Colon (tissue), 2 donors: ENCODE results near the gene PTPRN2.
"Not testable (repeated sequence)": the region's sequence is repeated elsewhere in the genome, so short reads cannot be mapped to it uniquely, and the experiment has no call there.

ENCODE experiments used
- FAIRE-seq: peaks from 2 replicates; lab custom pipeline; 2012; peaks lifted over from hg19 to GRCh38; lab: Jason Lieb, UNC
- donor health status: control.
- donor health status: control.

PTPRN2 gene

DNA sequence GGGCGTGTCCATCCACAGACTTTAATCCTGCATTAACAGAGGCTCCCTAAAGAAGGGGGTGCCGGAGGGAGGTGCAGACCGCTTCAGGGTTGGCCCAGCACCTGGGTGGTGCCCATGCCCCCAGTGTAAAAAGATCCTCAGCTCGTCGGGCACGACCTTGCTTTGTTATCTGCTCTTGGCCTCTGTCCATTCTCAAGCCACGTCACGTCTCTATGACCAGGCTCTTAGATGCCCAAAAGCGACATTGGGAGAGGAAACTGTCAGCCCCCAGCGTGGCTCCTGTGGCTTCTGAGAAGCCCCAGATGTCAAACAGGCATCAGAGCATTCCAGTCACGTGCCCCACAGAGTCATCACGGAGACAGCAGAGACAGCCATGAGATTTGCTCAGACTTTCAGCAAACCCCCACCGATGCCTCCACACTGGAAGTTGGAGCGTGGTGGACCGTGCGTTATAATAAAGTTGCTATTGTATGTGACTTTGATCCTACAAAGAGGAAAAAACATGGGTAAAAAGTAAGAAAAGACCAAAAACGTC lies 55.5 kb downstream of the PTPRN2 start:
- FAIRE-seq = no peak

DNA sequence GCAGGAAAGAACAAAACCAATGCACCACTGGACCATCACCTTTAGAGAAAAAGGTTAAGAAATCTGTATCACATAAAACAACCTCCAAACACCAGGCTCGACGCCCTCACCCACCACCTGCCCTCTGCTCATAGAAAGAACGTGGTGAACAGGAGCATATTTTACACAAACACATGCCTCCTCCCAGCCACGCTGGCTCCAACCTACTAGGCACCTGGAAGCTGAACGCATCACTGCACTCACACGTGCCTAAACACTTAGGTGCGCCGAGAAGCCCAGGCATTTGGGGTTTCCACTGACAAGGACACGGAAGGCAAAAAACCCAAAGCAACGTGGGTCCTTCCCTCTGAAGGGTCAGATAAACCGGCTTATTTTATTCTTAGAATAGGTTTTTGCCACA lies 56.0 kb downstream of the PTPRN2 start:
- no peak for FAIRE-seq

DNA sequence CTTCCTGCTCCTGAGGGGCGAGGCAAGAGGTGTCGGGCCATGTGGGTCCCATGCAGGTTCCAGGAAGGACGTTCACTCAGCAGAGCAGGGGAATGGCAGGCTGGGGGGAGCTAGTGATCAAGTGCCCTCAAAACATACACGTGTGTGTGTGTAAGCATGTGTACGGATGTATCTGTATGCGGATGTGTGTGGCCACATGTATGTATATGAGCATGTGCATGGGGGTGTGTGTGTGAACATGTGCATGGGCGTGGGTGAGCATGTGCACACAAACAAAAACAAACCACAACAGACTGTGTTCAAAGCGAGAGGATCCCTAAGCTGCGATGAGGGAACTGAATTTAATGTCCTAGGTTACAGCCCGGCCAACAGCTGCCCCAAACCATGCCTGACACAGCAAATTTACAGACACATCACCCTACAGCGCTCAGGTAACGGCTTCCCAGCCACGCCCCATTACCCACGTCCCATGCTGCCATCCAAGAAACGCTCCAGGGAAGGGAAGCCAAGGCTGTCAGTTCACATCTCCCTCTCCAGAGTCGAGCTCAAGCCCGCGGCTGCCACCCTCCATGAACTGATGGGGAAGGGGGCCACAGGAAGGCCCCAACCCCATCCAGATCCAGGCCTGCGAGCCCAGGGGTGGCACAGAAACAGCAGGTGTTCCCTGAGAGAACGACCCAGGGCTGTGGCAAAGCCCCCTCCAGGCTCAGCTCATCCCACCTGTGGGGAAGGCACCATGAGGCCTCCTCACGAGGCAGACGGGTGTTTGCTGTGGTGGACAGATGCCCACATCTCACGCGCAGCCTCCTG lies 56.6 kb downstream of the PTPRN2 start:
- no peak for FAIRE-seq

DNA sequence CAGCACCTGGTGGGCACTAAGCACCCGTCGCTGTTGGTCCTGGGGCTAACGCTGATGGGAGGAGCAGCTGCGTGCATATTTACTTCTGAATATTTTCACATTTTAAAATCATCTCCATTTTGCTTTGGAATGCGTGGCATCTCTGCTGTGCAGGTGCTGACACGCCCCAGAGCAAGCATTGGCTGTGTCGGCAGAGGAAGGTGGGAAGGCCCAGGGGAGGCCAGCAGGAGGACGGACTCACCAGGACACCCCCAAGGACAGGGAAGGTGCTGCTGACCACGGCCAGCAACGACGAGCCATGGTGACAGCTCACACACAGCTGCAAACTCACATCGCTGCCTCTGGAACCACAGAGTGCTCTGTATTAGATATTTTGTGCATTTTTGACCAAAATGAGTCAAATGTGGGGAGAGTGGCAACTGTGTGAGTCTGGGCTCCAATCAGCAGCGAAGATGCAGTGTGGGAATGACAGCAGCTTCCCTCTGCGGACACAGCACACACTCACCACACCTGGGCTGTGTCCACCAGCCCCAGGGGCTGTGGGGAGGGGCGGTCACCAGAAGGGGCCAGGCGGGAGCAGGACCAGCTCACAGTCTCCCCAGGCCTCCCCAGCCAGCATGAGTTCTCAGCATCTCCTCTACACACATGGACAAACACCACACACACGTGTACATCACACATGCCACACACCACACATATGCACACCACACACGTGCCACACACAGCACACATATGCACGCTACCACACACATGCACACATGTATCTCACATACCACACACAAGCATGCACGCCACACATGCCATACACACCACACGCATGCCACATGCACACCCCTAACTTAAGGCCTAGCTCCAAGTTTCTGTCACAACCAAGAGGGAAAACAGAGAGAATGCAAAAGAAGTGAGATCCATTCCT lies 58.2 kb downstream of the PTPRN2 start:
- FAIRE-seq = no peak

DNA sequence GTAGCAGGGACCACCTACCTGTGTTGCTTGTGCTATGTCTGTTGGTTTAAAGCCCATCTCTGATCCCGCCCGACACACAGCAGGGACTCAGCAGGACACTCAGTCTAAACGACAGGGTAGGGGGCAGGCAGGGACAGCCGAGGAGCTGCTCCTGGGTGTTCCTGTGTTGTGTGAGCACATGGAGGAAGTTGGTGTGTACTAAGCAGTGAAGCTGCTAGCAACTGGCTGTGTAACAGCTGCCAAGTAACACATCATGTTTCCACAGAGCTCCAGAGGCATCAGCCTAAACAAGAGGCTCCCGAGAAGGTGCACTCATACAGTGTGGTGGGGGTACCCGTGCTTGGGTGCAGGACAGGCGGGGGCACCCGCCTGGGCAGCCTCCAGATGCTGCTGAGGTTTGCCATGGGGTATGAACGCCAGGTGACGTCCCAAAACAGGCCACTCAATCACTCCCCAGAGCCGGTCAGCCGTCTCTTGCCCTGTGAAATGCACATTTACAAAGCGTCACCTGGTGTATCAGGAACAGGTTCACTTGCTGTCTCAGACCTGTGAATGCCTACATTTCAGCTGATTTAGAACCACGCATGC lies 59.6 kb downstream of the PTPRN2 start:
- no peak for FAIRE-seq

DNA sequence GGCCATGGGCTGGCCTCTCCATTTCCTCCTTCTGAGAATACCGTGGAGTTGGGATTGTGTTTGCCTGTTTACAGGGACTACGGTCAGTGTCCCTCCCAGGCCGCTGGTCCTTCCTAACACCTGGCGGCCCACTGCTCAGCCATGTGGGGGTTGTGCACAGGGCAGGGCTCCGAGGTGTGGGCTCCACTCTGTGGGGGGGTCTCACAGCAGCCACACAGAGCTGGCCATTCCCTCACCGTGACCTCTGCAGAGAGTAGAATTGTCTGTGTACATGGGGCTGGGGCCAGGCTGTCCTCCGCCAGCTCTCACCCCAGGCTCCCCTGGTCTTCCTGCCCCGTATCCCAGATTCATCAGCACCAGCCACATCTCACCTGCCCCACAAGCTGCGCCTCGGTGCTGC lies 60.1 kb downstream of the PTPRN2 start:
- FAIRE-seq = no peak

DNA sequence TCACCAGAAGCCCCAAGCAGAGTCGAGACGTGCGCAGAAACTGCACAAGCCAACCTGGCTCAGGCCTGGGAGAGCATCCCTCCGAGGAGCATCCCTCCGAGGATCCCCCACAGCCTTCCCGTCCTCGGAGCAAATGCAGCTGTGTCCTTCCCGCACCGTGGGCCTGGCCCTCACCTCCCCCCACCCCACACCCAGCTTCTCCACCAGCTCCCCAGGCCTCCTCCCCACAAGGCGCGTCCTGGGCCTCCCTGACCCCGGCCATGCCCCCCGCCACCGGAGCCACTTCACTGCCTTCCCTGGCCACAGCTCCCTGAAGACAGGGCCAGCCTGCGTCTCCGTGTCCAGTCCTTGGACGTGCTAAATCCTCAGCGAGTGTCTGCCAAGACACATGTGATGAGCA lies 60.6 kb downstream of the PTPRN2 start:
- FAIRE-seq = no peak

DNA sequence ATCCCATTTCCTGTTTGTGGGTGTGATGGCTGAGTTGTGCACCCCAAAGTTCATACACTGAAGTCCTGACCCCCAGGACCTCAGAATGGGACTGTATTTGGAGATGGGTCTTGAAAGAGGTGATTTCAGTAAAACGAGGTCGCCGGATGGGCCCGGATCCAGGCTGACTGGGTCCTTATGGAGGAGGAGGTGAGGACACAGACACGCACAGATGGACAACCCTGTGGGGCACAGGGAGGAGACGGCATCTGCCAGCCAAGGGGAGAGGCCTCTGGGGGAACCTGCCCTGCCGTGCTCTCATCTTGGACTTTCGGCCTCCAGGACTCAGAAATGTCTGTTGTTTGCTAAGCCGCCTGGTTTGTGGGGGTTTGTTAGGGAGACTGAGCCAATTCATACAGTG lies 61.1 kb downstream of the PTPRN2 start:
- no peak for FAIRE-seq

DNA sequence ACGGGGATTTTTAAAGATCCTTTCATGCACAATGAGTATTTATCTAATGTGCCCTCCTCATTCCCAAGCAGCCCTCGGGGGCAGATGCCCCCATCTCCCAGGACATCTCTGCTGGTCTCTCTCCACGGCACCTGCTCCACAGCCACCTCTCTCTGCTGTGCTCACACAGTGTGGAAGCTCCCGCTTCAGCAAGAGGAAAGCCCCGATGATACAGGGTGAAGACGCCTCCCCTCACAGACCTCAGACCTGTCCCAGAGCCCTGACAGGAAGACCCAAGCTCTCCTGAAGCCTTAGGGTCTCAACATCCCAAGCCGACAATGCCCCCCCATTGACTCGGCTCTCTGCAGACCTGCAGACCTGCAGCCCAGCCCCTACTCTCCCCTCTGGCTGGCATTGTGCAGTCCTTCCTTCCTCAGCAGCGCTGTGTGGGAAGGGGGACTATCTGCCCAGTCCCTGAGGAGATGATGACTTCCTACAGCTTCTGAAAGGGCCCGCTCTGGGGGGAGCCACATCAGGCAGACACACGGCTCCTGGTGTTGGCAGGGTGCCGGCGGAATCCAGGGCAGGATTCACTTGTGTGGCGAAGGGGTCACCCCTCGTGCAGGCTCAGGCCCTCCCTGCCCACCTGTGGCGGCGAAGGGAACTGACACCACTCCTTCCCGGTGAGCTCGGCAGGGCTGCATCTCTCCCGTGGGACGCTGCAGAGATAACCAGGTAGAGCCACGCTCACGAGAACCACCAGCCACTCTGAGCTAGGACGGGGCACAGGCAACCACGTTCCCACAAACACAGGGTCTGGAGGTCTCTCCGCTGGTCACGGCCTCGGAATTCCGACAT lies 61.8 kb downstream of the PTPRN2 start:
- no peak for FAIRE-seq

DNA sequence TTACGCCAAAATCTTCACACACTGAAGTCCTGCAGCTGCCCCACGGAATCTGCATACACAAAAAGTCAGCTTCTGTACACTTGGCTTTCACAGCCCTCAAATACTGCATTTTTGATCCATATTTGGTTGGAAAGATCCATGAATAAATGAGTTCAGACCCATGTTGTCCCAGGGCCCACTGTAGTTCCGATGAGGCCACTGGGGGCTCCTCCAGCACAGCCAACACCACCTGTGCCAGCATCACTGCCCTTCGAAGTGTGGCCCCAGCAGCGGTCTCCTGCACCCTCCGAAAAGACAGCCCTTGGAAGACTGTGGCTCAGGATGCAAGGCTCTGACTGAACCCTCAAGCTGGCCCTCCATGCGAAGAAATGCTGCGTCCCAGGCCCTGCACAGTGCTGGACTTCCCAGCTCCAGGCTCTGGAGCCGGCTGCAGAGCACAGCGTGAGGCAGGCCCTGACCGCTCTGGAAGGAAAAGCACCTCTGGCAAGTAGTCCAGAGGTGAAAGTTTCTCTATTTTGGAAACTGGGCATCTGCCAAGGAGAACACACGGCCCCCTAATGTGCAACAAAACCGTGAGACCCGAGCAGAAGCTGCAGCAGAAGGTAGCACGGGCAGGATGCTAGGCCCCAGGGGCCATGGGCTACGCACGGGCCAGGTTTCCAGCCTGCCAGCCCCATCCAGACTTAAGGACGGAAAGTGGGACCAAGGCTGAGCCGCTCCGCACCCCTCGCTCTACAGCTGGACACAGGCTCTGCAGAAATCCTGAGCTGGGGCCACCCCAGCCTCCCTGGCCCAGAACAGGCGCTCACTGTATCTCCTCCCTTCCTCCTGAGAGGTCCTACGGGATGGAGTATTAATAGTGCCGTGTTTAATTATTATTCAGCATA lies 62.6 kb downstream of the PTPRN2 start:
- FAIRE-seq = no peak

DNA sequence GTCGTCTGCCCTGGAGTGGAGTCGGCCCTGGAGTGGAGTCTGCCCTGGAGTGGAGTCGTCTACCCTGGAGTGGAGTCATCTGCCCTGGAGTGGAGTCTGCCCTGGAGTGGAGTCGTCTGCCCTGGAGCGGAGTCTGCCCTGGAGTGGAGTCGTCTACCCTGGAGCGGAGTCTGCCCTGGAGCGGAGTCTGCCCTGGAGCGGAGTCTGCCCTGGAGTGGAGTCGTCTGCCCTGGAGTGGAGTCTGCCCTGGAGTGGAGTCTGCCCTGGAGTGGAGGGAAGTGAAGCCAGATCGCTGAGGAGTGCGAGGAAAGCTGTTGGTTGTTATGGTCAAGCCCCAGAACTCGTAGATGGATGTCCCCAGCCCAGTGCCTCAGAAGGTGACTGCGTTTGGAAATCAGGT lies 63.3 kb downstream of the PTPRN2 start:
- not testable (repeated sequence) for FAIRE-seq

DNA sequence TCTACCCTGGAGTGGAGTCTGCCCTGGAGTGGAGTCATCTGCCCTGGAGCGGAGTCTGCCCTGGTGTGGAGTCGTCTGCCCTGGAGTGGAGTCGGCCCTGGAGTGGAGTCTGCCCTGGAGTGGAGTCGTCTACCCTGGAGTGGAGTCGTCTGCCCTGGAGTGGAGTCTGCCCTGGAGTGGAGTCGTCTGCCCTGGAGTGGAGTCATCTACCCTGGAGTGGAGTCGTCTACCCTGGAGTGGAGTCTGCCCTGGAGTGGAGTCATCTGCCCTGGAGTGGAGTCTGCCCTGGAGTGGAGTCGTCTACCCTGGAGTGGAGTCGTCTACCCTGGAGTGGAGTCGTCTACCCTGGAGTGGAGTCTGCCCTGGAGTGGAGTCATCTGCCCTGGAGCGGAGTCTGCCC lies 63.7 kb downstream of the PTPRN2 start:
- FAIRE-seq = not testable (repeated sequence)

DNA sequence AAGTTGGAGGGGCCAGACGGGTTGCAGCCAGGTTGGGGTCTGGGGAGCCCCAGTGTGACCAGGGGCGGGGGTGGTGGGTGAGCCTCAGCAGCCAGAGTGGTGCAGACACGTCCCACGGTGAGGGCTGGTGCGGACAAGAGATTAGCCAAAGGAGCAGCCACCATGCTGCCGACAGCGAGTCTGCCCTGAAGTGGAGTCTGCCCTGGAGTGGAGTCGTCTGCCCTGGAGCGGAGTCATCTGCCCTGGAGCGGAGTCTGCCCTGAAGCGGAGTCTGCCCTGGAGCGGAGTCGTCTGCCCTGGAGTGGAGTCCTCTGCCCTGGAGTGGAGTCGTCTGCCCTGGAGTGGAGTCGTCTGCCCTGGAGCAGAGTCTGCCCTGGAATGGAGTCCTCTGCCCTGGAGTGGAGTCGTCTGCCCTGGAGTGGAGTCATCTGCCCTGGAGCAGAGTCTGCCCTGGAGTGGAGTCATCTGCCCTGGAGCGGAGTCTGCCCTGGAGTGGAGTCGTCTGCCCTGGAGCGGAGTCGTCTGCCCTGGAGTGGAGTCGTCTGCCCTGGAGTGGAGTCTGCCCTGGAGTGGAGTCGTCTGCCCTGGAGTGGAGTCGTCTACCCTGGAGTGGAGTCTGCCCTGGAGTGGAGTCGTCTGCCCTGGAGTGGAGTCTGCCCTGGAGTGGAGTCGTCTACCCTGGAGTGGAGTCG lies 64.3 kb downstream of the PTPRN2 start:
- not testable (repeated sequence) for FAIRE-seq

DNA sequence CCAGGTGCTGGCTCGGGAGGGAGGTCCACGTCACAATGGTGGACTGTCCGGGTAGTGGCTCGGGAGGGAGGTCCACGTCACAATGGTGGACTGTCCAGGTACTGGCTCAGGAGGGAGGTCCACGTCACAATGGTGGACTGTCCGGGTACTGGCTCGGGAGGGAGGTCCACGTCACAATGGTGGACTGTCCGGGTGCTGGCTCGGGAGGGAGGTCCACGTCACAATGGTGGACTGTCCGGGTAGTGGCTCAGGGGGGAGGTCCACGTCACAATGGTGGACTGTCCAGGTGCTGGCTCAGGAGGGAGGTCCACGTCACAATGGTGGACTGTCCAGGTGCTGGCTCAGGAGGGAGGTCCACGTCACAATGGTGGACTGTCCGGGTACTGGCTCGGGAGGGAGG lies 65.8 kb downstream of the PTPRN2 start:
- FAIRE-seq = not testable (repeated sequence)

DNA sequence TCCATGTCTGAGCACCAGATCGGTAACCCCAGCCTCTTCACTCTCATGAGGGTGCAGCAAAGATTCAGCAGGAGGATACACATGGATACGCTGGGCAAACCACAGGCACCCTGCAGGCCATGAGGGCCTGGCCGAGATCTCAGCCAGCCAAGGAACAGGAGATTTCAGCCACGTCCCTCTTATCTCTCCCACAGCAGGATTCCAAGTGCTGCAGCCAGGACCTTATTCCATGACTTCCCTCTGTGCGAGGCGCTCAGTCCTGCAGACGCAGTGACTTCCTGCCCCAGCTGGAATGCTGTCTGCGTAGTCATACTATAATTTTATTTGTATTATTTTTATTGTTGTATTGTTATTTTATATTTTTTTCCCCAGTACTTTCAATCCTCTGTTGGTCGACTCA lies 66.8 kb downstream of the PTPRN2 start:
- FAIRE-seq = no peak

DNA sequence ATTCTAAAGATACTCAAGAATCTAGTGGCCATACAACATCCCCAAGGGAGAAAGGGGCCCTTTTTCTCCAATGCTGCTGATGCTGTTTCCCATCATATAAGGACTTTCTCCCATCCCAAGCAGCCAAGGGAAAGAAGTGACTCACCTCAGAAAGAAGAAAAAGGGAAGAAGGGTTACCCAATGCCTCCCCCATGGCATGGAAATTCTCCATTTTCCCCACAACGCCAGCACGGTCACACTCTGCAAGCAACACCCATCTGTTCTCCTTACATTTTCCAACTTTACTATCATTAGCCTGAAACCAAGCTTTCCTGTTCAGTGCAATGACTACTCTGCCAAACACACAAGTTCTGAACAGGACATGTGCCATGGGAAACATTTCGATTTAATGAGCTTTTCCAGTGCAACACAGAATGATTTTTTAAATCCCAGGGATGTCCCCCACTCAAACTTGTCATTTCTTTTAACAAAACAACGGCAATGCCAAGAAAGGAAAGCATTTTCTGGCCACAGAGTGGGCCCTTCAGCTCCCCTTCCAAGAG lies 67.9 kb downstream of the PTPRN2 start:
- no peak for FAIRE-seq

DNA sequence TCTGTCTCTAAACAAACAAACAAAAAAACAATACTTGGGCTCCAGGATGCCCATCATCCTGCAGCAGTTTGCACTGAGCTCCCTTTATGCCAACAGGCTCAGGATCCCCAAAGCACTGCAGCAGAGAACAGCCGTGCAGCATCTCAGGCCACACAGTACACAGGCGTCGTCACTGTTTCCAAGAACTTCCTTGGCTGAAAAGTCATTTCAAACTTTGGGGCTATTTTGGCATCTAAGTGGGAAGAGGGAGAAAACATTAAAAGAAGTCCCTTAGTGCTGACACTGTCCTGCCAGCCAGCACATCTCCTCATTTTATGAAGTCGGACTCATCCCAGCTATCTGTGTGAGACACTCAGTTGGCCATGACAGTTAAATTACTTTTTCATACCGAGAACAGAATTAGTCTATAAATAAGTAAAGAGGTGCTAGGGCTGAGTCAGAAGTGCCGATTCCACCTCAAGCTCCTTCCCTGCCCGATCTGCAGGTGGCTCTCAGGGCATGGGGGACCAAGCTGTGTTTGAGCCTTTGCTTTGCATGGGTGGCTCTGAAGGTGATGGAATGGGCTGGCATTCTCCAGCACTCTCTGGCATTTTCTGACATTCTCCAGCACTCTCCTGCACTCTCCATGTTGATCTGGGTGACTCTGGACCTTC lies 68.5 kb downstream of the PTPRN2 start:
- FAIRE-seq = no peak

DNA sequence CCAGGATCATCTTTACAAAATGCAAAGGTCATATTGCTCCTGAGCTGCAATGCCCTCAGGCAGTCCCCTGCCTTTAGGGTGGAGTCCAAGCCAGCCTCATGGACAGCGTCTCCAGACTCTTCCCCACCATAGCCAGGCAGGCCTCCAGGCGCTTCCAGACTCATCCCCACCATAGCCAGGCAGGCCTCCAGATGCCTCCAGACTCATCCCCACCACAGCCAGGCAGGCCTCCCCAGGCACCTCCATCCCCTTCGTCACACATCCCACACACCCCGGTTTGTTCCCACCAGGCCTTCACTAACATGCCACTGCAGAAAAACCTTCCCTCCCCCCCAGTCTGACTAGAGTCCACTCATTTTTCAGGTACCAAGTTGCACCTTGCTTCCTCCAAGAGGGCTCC lies 70.1 kb downstream of the PTPRN2 start:
- FAIRE-seq = no peak

DNA sequence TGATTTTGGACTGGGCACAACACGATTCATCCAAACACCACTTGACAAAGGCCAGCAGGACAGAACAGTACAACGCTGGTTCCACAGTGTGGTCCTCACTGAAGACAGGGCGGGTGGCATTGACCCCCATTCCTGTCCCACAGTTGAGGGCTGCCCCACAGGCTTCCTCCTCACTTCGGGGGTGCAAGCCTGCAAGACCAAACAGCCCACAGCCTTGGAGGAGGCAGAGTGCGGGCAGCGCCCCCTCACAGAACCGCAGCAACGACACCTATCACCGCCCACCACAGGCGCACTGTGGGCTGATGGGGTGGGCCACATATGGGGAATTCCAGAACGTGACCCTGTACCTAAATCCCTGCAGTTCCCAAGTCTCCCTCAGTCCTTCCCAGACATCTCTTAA lies 70.6 kb downstream of the PTPRN2 start:
- FAIRE-seq = no peak
